ENCODE measurements around the gene MT4.

- no peak for TF ChIP-seq CTCF (tag by site-specific recombination; IDR thresholded peaks at IDR 0.05)
- TF ChIP-seq ZNF146 (tag by site-specific recombination; IDR thresholded peaks at IDR 0.05), result no peak
- no peak for TF ChIP-seq GLIS1 (tag by site-specific recombination; IDR thresholded peaks at IDR 0.05)
- no peak for TF ChIP-seq ZNF585B (tag by site-specific recombination; IDR thresholded peaks at IDR 0.05)
- no peak for TF ChIP-seq OVOL3 (tag by site-specific recombination; IDR thresholded peaks at IDR 0.05)
- TF ChIP-seq ZNF274 (IDR thresholded peaks at IDR 0.05; ENCODE audit: low read length), result no peak
- no peak for TF ChIP-seq ZNF274 (tag by site-specific recombination; IDR thresholded peaks at IDR 0.05; ENCODE audit: borderline replicate concordance)
- TF ChIP-seq REST (tag by site-specific recombination; IDR thresholded peaks at IDR 0.05), result no peak
- TF ChIP-seq ZBTB1 (tag by site-specific recombination; IDR thresholded peaks at IDR 0.05), result no peak
- TF ChIP-seq KLF10 (tag by site-specific recombination; IDR thresholded peaks at IDR 0.05), result no peak
- no peak for TF ChIP-seq PRDM4 (tag by site-specific recombination; IDR thresholded peaks at IDR 0.05)
- TF ChIP-seq ZBTB20 (tag by site-specific recombination; IDR thresholded peaks at IDR 0.05), result no peak
These were observed 22.8 kb upstream of the MT4 start for GRCh38 chr16:56542039-56542438.
